SK-N-SH treated with all-trans-retinoic acid at 6 μM for 48 hours (cell line): ENCODE measurements around the gene PRKACB.

ENCODE experiments used
- ATAC-seq: fragments of 200-7000 bp; cut with Tn5 transposase; 3 replicates; pipeline ENCODE4 v1.9.1; 2020; ENCODE audit warnings: mild to moderate bottlenecking, moderate library complexity
- ARNTL ChIP-seq: fragments of 450-650 bp; formaldehyde crosslinking; IDR thresholded peaks from 2 replicates; pipeline ENCODE4 v1.5.0; 2020; ENCODE audit warnings: low read depth, mild to moderate bottlenecking, moderate library complexity, borderline replicate concordance
- BACH2 ChIP-seq: fragments of 250-450 bp; sonication (Bioruptor Pico); IDR thresholded peaks from 2 replicates; pipeline ENCODE4 v1.9.0; 2021; ENCODE audit warnings: mild to moderate bottlenecking, borderline replicate concordance
- CSDC2 ChIP-seq: fragments of 250-450 bp; sonication (Bioruptor Pico); IDR thresholded peaks from 2 replicates; pipeline ENCODE4 v1.5.0; 2020; ENCODE audit warnings: mild to moderate bottlenecking, moderate library complexity
- ESRRG ChIP-seq: fragments of 250-450 bp; sonication (Bioruptor Pico); IDR thresholded peaks from 2 replicates; pipeline ENCODE4 v1.6.1; 2021; ENCODE audit warnings: mild to moderate bottlenecking
- GLIS3 ChIP-seq: fragments of 250-450 bp; sonication (Bioruptor Pico); IDR thresholded peaks from 2 replicates; pipeline ENCODE4 v1.5.0; 2020; ENCODE audit warnings: mild to moderate bottlenecking, moderate library complexity
- ISL1 ChIP-seq: fragments of 250-450 bp; sonication (Bioruptor Pico); IDR thresholded peaks from 2 replicates; pipeline ENCODE4 v2.1.2; 2022; ENCODE audit warnings: mild to moderate bottlenecking, moderate library complexity
- OSR1 ChIP-seq: fragments of 250-450 bp; sonication (Bioruptor Pico); IDR thresholded peaks from 2 replicates; pipeline ENCODE4 v1.8.0; 2022; ENCODE audit warnings: moderate library complexity, mild to moderate bottlenecking, inconsistent platforms
- PPARA ChIP-seq: fragments of 250-450 bp; sonication (Bioruptor Pico); IDR thresholded peaks from 2 replicates; pipeline ENCODE4 v1.5.0; 2020; ENCODE audit warnings: mild to moderate bottlenecking, borderline replicate concordance
- RARB ChIP-seq: fragments of 250-450 bp; sonication (Bioruptor Pico); IDR thresholded peaks from 2 replicates; pipeline ENCODE4 v1.8.0; 2021; ENCODE audit warnings: mild to moderate bottlenecking, moderate library complexity
- SNAI2 ChIP-seq: fragments of 250-450 bp; sonication (Bioruptor Pico); IDR thresholded peaks from 2 replicates; pipeline ENCODE4 v1.5.0; 2020; ENCODE audit warnings: mild to moderate bottlenecking, moderate library complexity
- TCF4 ChIP-seq: fragments of 250-450 bp; sonication (Bioruptor Pico); IDR thresholded peaks from 2 replicates; pipeline ENCODE4 v1.8.0; 2021; ENCODE audit warnings: mild to moderate bottlenecking, moderate library complexity, borderline replicate concordance
- TOX ChIP-seq: fragments of 250-450 bp; sonication (Bioruptor Pico); IDR thresholded peaks from 2 replicates; pipeline ENCODE4 v1.8.0; 2021; ENCODE audit warnings: mild to moderate bottlenecking, moderate library complexity, borderline replicate concordance
- ZC3H10 ChIP-seq: fragments of 250-450 bp; sonication (Bioruptor Pico); IDR thresholded peaks from 2 replicates; pipeline ENCODE4 v1.5.1; 2021; ENCODE audit warnings: mild to moderate bottlenecking, moderate library complexity
- ZFP3 ChIP-seq: fragments of 250-450 bp; sonication (Bioruptor Pico); IDR thresholded peaks from 2 replicates; pipeline ENCODE4 v1.5.0; 2020; ENCODE audit warnings: mild to moderate bottlenecking, moderate library complexity
- ZFP30 ChIP-seq: fragments of 450-650 bp; formaldehyde crosslinking; IDR thresholded peaks from 2 replicates; pipeline ENCODE4 v1.5.0; 2022; ENCODE audit warnings: mild to moderate bottlenecking, moderate library complexity
- ZNF565 ChIP-seq: fragments of 450-650 bp; formaldehyde crosslinking; conservative IDR thresholded peaks from 2 replicates; pipeline ENCODE4 v1.5.0; 2020; ENCODE audit warnings: low read depth, mild to moderate bottlenecking, moderate library complexity
- ZNF70 ChIP-seq: fragments of 450-650 bp; formaldehyde crosslinking; IDR thresholded peaks from 2 replicates; pipeline ENCODE4 v1.5.0; 2020; ENCODE audit warnings: mild to moderate bottlenecking, moderate library complexity
- ZNF8 ChIP-seq: fragments of 450-650 bp; formaldehyde crosslinking; IDR thresholded peaks from 2 replicates; pipeline ENCODE4 v1.5.0; 2020; ENCODE audit warnings: mild to moderate bottlenecking, moderate library complexity
- TF ChIP-seq, protein P1 (sequence below): fragments of 250-450 bp; sonication (Bioruptor Pico); IDR thresholded peaks from 2 replicates; pipeline ENCODE4 v1.8.0; 2020; ENCODE audit warnings: mild to moderate bottlenecking, moderate library complexity, borderline replicate concordance
- TF ChIP-seq, protein P2 (sequence below): fragments of 250-450 bp; sonication (Bioruptor Pico); IDR thresholded peaks from 2 replicates; pipeline ENCODE4 v1.8.0; 2021; ENCODE audit warnings: low read depth, mild to moderate bottlenecking, moderate library complexity, borderline replicate concordance
- TF ChIP-seq, protein P3 (sequence below): fragments of 250-450 bp; sonication (Bioruptor Pico); IDR thresholded peaks from 2 replicates; pipeline ENCODE4 v1.5.0; 2020; ENCODE audit warnings: mild to moderate bottlenecking, moderate library complexity

Gene PRKACB

DNA sequence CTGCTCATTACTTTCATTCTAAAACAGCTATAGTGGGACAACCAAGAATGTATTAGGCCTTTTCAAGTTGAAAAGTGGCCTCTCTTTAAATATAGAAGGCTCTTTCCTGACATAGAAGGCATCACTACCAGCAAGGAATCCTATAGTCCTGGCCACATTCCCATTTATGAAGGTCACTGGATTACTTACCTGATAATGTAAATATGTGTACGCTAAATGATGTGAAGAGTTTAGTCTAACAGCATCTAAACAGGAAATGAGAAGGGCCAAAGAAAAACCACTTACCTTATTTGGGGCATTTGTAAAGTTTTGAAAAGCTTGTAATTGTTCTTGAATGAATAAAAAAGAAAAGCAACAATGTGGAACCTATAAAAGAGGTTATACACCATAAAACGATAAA lies 24.7 kb downstream of the PRKACB start:
- ATAC-seq: no peak
- TF ChIP-seq, protein P1, sequence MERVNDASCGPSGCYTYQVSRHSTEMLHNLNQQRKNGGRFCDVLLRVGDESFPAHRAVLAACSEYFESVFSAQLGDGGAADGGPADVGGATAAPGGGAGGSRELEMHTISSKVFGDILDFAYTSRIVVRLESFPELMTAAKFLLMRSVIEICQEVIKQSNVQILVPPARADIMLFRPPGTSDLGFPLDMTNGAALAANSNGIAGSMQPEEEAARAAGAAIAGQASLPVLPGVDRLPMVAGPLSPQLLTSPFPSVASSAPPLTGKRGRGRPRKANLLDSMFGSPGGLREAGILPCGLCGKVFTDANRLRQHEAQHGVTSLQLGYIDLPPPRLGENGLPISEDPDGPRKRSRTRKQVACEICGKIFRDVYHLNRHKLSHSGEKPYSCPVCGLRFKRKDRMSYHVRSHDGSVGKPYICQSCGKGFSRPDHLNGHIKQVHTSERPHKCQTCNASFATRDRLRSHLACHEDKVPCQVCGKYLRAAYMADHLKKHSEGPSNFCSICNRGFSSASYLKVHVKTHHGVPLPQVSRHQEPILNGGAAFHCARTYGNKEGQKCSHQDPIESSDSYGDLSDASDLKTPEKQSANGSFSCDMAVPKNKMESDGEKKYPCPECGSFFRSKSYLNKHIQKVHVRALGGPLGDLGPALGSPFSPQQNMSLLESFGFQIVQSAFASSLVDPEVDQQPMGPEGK (CRISPR knock-in tag): no peak
- TF ChIP-seq PPARA (CRISPR knock-in tag) (no peak), TOX (no peak), ARNTL (no peak), TCF4 (no peak), ZNF70 (no peak), ZFP30 (CRISPR knock-in tag) (no peak), CSDC2 (CRISPR knock-in tag) (no peak), ZFP3 (CRISPR knock-in tag) (no peak), RARB (no peak), OSR1 (CRISPR knock-in tag) (no peak)

DNA sequence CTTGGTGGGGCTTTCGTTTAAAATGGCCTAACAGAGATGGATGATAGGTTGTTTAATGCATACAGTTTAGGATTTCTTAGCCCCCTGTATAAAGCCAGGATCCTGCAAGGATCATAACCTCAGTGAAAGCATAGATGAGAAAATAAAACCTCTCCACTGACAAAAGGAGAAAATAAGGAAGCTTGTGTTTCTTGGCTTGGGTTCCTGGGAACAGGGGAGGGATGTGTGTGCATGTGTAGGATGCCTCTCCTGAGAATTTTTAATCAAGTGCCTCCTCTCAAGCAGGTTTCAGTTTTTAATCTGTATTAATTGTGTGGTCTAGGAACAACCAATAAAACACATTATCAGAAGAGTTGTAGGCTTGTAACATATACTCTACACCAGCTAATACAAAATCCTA lies 26.1 kb downstream of the PRKACB start:
- ATAC-seq: no peak
- TF ChIP-seq CSDC2 (CRISPR knock-in tag): no peak
- TF ChIP-seq, protein P1 (CRISPR knock-in tag): no peak

DNA sequence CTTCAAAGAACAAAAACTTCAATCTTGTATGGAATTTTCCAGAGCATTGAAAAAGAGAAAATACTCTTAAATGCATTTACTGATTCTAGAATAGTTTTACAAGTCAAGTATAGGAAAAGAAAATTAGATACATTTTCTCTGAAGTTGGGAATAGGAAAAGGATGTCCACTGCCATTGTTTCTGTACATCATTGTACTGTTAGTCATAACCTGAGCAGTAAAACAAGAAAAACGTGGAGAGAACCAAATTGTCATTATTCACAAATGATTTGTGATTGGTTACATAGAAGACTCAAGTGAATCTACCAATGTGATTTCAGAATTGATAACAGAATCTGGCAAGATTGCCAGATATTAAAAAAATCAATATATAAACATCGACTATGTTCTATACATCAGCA lies 27.4 kb downstream of the PRKACB start:
- TF ChIP-seq ZNF8 (CRISPR knock-in tag): no peak
- TF ChIP-seq, protein P2, sequence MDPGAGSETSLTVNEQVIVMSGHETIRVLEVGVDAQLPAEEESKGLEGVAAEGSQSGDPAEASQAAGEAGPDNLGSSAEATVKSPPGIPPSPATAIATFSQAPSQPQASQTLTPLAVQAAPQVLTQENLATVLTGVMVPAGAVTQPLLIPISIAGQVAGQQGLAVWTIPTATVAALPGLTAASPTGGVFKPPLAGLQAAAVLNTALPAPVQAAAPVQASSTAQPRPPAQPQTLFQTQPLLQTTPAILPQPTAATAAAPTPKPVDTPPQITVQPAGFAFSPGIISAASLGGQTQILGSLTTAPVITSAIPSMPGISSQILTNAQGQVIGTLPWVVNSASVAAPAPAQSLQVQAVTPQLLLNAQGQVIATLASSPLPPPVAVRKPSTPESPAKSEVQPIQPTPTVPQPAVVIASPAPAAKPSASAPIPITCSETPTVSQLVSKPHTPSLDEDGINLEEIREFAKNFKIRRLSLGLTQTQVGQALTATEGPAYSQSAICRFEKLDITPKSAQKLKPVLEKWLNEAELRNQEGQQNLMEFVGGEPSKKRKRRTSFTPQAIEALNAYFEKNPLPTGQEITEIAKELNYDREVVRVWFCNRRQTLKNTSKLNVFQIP (CRISPR knock-in tag): no peak
- no peak for TF ChIP-seq SNAI2 (CRISPR knock-in tag)
- TF ChIP-seq OSR1 (CRISPR knock-in tag): no peak
- TF ChIP-seq GLIS3 (CRISPR knock-in tag): no peak
- TF ChIP-seq, protein P3, sequence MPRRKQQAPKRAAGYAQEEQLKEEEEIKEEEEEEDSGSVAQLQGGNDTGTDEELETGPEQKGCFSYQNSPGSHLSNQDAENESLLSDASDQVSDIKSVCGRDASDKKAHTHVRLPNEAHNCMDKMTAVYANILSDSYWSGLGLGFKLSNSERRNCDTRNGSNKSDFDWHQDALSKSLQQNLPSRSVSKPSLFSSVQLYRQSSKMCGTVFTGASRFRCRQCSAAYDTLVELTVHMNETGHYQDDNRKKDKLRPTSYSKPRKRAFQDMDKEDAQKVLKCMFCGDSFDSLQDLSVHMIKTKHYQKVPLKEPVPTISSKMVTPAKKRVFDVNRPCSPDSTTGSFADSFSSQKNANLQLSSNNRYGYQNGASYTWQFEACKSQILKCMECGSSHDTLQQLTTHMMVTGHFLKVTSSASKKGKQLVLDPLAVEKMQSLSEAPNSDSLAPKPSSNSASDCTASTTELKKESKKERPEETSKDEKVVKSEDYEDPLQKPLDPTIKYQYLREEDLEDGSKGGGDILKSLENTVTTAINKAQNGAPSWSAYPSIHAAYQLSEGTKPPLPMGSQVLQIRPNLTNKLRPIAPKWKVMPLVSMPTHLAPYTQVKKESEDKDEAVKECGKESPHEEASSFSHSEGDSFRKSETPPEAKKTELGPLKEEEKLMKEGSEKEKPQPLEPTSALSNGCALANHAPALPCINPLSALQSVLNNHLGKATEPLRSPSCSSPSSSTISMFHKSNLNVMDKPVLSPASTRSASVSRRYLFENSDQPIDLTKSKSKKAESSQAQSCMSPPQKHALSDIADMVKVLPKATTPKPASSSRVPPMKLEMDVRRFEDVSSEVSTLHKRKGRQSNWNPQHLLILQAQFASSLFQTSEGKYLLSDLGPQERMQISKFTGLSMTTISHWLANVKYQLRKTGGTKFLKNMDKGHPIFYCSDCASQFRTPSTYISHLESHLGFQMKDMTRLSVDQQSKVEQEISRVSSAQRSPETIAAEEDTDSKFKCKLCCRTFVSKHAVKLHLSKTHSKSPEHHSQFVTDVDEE (CRISPR knock-in tag): no peak
- TF ChIP-seq TOX: no peak
- no peak for TF ChIP-seq PPARA (CRISPR knock-in tag)
- TF ChIP-seq, protein P1 (CRISPR knock-in tag): no peak
- TF ChIP-seq ZFP30 (CRISPR knock-in tag): no peak
- TF ChIP-seq BACH2 (CRISPR knock-in tag): no peak
- TF ChIP-seq ISL1 (CRISPR knock-in tag): no peak
- no peak for TF ChIP-seq ZNF70
- TF ChIP-seq ZC3H10 (CRISPR knock-in tag): no peak
- no peak for TF ChIP-seq ESRRG
- TF ChIP-seq RARB: no peak
- TF ChIP-seq ZFP3 (CRISPR knock-in tag): no peak
- no peak for TF ChIP-seq ZNF565
- ATAC-seq: no peak
